Endothelial cell of umbilical vein (primary cell): ENCODE data around the gene VDR. TPM values are rescaled to one million over a fixed set of nuclear protein-coding genes. Genes with fewer than 3 reads are reported as not detected.
"Not testable (repeated sequence)": the region's sequence is repeated elsewhere in the genome, so short reads cannot be mapped to it uniquely, and the experiment has no call there.

Experiments
- BruUV-seq: library from RNA; stranded (reverse); fragments of 400-500 nt; replicated peaks from 2 replicates; lab custom pipeline; 2021; lab: Mats Ljungman, UMichigan
- CTCF ChIA-PET: fragments of 300-600, 350-600 bp; sonication (Branson Sonifier 250); formaldehyde crosslinking; loops from one replicate; lab custom pipeline; 2021; ENCODE audit warnings: antibody characterized with exemption, inconsistent platforms; lab: Charles Lee
- POLR2A ChIA-PET: fragments of 300-600, 350-600 bp; sonication (Branson Sonifier 250); formaldehyde crosslinking; loops from one replicate; lab custom pipeline; 2021; ENCODE audit warnings: antibody characterized with exemption, inconsistent platforms; lab: Charles Lee
- DNase-seq: peaks from one replicate; pipeline ENCODE4 v3.0.0-alpha.2; 2011; ENCODE audit warnings: low read depth, low spot score
- FAIRE-seq: peaks from 2 replicates; lab custom pipeline; 2011; peaks lifted over from hg19 to GRCh38; lab: Jason Lieb, UNC
- H2AFZ ChIP-seq: 2 replicates; pipeline ENCODE4 v1.6.0; 2012; ENCODE audit warnings: low read depth, low read length, control low read depth, inconsistent platforms
- H3K27ac ChIP-seq: 2 replicates; pipeline ENCODE4 v1.5.1; 2011; ENCODE audit warnings: low read depth, mild to moderate bottlenecking, control low read depth, low read length, moderate library complexity; ENCODE audit not compliant: insufficient read depth
- H3K27me3 ChIP-seq, 2 experiments: 2 replicates each; pipeline versions ENCODE4 v1.6.0 to v1.6.1; 2011; ENCODE audit warnings: low read length in 2 of 2, mixed read lengths in 1 of 2; ENCODE audit not compliant: control insufficient read depth in 2 of 2, insufficient read depth in 2 of 2
- H3K36me3 ChIP-seq, 2 experiments: 2 replicates in 1 of 2; 3 replicates in 1 of 2; pipeline ENCODE4 v1.5.1; 2011; ENCODE audit warnings: low read length in 2 of 2, mild to moderate bottlenecking in 1 of 2, moderate library complexity in 1 of 2; ENCODE audit not compliant: control insufficient read depth in 2 of 2, insufficient read depth in 2 of 2; ENCODE audit errors: extremely low read depth in 1 of 2
- H3K4me1 ChIP-seq: 3 replicates; pipeline ENCODE4 v1.5.1; 2011; ENCODE audit warnings: mild to moderate bottlenecking, low read length; ENCODE audit not compliant: control insufficient read depth, insufficient read depth; ENCODE audit errors: extremely low read depth
- H3K4me2 ChIP-seq: 2 replicates; pipeline ENCODE4 v1.6.1; 2011; ENCODE audit warnings: low read length, control low read depth, mixed read lengths; ENCODE audit not compliant: insufficient read depth
- H3K4me3 ChIP-seq, 3 experiments: fragments of 200-600 bp in 1 of 3; sonication (generic), shearing (Covaris generic) in 1 of 3; replicated peaks in 1 of 3; 2 replicates each; pipeline ENCODE4 v1.5.1; 2011 to 2016; ENCODE audit warnings: control low read depth in 3 of 3, low read length in 3 of 3, mild to moderate bottlenecking in 2 of 3, inconsistent platforms in 1 of 3, low read depth in 1 of 3, moderate library complexity in 1 of 3; ENCODE audit not compliant: insufficient read depth in 1 of 3
- H3K79me2 ChIP-seq: 2 replicates; pipeline ENCODE4 v1.6.0; 2012; ENCODE audit warnings: low read length, inconsistent platforms; ENCODE audit not compliant: control insufficient read depth, insufficient read depth
- H3K9ac ChIP-seq: replicated peaks from 2 replicates; pipeline ENCODE3; 2011; ENCODE audit warnings: low read length, control low read depth; ENCODE audit not compliant: insufficient read depth; ENCODE audit errors: extremely low read depth
- H3K9me1 ChIP-seq: replicated peaks from 3 replicates; pipeline ENCODE4 v1.6.0; 2011; ENCODE audit warnings: mild to moderate bottlenecking, low read length; ENCODE audit not compliant: control insufficient read depth, insufficient read depth; ENCODE audit errors: extremely low read depth
- H3K9me3 ChIP-seq: replicated peaks from 2 replicates; pipeline ENCODE4 v1.5.1; 2012; ENCODE audit warnings: low read length, inconsistent platforms; ENCODE audit not compliant: control insufficient read depth, insufficient read depth
- H4K20me1 ChIP-seq: replicated peaks from 2 replicates; pipeline ENCODE3; 2011; ENCODE audit warnings: mild to moderate bottlenecking, low read length; ENCODE audit not compliant: control insufficient read depth, insufficient read depth; ENCODE audit errors: extremely low read depth
- JUN ChIP-seq: IDR thresholded peaks from 2 replicates; pipeline ENCODE4 v1.6.1; 2011; ENCODE audit warnings: borderline replicate concordance, low read depth; ENCODE audit not compliant: insufficient read length, insufficient read depth
- POLR2A ChIP-seq: IDR thresholded peaks from 2 replicates; pipeline ENCODE4 v1.6.1; 2012; ENCODE audit warnings: low read depth, mild to moderate bottlenecking, control low read depth, low read length
- POLR2AphosphoS5 ChIP-seq: IDR thresholded peaks from 2 replicates; pipeline ENCODE4 v1.6.1; 2012; ENCODE audit warnings: low read depth, mild to moderate bottlenecking, control low read depth, low read length, moderate library complexity; ENCODE audit not compliant: insufficient read depth
- dilution Hi-C: fragments of 300-500 bp; cut with MboI; formaldehyde crosslinking; loops from one replicate; pipeline ENCODE4 v1.15.0; 2019; ENCODE audit warnings: low sequenced_read_pairs; ENCODE audit not compliant: extremely low pct_ligation_motif_present
- intact Hi-C: fragments of 100-400 bp; cut with micrococcal nuclease; formaldehyde crosslinking; loops from one replicate; pipeline ENCODE4 v1.10.0; 2022
- polyA plus RNA-seq, 4 experiments: library from polyadenylated mRNA; depleted of rRNA in 3 of 4; stranded (reverse) in 3 of 4; unstranded in 1 of 4; fragments of >200 nt; gene quantifications; 2 replicates each; pipeline versions ENCODE4 v1.2.1 to v1.2.3, GENCODE V29; 2011 to 2012; ENCODE audit warnings: missing spikeins in 1 of 4
- total RNA-seq: library from RNA; stranded (reverse); gene quantifications from 2 replicates; pipeline ENCODE4 v1.2.3, GENCODE V29; 2021
- TF ChIP-seq, protein P1 (sequence below): IDR thresholded peaks from 2 replicates; pipeline ENCODE4 v1.6.1; 2011; ENCODE audit not compliant: insufficient read depth, insufficient read length

The VDR gene
- total and polyA plus RNA-seq, 2 donors (not counting 3 experiments of a cell fraction or from before 2014, with no cell fraction given) = 0.73 to 0.91 TPM

DNA sequence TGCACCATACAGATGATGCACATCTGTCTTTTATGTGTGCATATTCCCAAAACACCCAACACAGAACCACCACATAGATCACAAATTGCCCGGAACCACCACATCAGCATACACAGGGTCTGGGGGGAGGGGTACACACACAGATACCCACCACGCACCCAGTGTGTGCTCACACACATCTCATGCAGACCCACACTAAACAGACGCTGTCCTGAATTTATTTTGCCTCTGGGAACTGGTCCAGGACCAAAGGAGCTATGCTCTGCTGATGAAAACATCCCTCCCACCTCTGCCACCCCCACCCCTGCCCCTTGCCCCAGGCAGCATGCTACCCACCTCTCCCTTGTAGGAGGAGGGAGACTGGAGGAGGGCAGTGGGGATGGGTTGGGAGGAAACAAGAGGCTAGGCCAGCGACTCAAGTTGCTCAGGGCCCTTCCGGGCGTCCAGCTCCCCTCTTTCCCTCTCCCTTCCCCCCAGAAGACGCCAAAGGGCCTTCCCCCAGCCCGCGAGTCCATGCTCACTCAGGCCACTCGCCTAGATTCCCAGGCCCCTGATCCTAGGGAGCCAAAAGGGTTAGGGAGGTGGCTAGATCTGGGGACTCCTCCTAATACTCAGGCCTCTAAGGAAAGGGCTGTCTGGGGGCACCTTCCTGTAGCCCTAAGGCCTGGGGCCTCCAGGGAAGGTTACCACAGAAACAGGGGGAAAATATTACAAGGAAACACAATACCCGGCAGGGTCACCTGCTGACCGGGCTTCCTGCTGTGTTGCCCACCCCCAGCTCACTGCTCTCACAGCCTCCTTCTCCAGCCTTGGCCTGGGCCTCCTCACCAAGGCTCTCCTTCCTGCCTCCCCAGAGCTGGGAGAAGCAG, 88.2 kb downstream of the VDR start:
- CTCF ChIA-PET = interaction anchor here (0.8 to 7.8 kb wide), 12 partner anchors 9 to 107 kb away, joined by 3 to 246 read pairs (median 4); partner anchors contain the start of gene RAPGEF3
- POLR2A ChIA-PET = interaction anchor here (1.1 to 3.0 kb wide), 3 partner anchors 8 to 15 kb away, joined by 3 to 17 read pairs (median 9); no protein-coding TSS in a partner anchor
- peaks cover 75% of the 10 kb centered on the region for H3K4me1 ChIP-seq

DNA sequence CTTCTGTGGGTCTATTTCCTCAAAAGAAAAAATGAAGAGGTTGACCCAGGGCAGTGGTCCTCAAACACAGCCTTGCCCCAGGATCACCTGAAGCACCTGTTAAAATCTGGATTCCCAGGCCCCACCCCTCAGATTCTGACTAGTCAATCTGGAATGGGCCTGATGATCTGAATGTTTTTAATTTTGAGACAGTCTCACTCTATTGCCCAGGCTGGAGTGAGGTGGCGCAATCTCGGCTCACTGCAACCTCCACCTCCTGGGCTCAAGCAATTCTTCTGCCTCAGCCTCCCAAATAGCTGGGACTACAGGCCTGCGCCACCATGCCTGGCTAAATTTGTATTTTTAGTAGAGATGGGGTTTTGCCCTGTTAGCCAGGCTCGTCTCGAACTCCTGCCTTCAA, 89.3 kb downstream of the VDR start:
- H3K9ac ChIP-seq, H3K27me3 ChIP-seq, H3K9me1 ChIP-seq, H3K4me2 ChIP-seq, BruUV-seq, POLR2A ChIA-PET, dilution Hi-C loops, DNase-seq, H3K9me3 ChIP-seq, FAIRE-seq, H3K27ac ChIP-seq, H3K4me3 ChIP-seq, H4K20me1 ChIP-seq, H2AFZ ChIP-seq, H3K36me3 ChIP-seq: not testable (repeated sequence)
- Histone ChIP-seq H3K4me1 (peaks cover 77% of the 10 kb centered on the region), H3K79me2 (peaks cover 91% of the 10 kb centered on the region)
- intact Hi-C loops = loop anchor here (5.0 kb wide), 2 partner anchors 33 to 1443 kb away; partner anchors contain the start of gene SLC38A2
- CTCF ChIA-PET = interaction anchor here (7.8 to 12.5 kb wide), 2 partner anchors 20 to 22 kb away, joined by 229 to 246 read pairs; no protein-coding TSS in a partner anchor

More for the DNA sequence above, 88.2 kb downstream of the VDR start:
- Histone ChIP-seq H3K36me3 (peaks cover 4 to 7% of the 10 kb centered on the region in 2 experiments), H3K27ac (peak overlapping the region; percentile 87), H3K79me2 (peaks cover 79% of the 10 kb centered on the region), H3K9me1 (no peaks in the 10 kb centered on the region), H3K9me3 (no peaks in the 10 kb centered on the region), H3K27me3 (no peaks in the 10 kb centered on the region), H2AFZ (no peak overlapping the region), H3K4me3 (peak overlapping the region; percentile 1 to 85 (median 79)), H3K4me2 (peak overlapping the region; percentile 89), H3K9ac (peak overlapping the region; percentile 91), H4K20me1 (no peaks in the 10 kb centered on the region)
- DNase-seq (peak; percentile 90), FAIRE-seq (peak; percentile 85)
- BruUV-seq = no TSS peak
- intact Hi-C loops (loop anchor here (1.0 to 5.0 kb wide), 4 partner anchors 8 to 1444 kb away; partner anchors contain the start of gene SLC38A2), dilution Hi-C loops (no loop called here)
- no peak for TF ChIP-seq POLR2A
- TF ChIP-seq JUN = no peak
- TF ChIP-seq, protein P1, sequence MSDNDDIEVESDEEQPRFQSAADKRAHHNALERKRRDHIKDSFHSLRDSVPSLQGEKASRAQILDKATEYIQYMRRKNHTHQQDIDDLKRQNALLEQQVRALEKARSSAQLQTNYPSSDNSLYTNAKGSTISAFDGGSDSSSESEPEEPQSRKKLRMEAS = no peak
- no peak for TF ChIP-seq POLR2AphosphoS5
